HEK293 (cell line): ENCODE data around the gene MERTK.

Source experiments
- CTCF ChIP-seq: fragments of 450-650 bp; formaldehyde crosslinking; IDR thresholded peaks from 2 replicates; pipeline ENCODE4 v1.5.1; 2016; ENCODE audit warnings: missing biosample characterization, missing genetic modification characterization
- FEZF1 ChIP-seq: fragments of 450-650 bp; formaldehyde crosslinking; IDR thresholded peaks from 2 replicates; pipeline ENCODE4 v1.5.1; 2016; ENCODE audit warnings: missing biosample characterization, missing genetic modification characterization
- PRDM2 ChIP-seq: fragments of 450-650 bp; formaldehyde crosslinking; IDR thresholded peaks from 2 replicates; pipeline ENCODE4 v1.5.1; 2016; ENCODE audit warnings: missing biosample characterization, missing genetic modification characterization, borderline replicate concordance
- REPIN1 ChIP-seq: fragments of 450-650 bp; formaldehyde crosslinking; IDR thresholded peaks from 2 replicates; pipeline ENCODE4 v1.5.1; 2017; ENCODE audit warnings: missing biosample characterization, missing genetic modification characterization, low read depth
- REST ChIP-seq: fragments of 450-650 bp; formaldehyde crosslinking; IDR thresholded peaks from 2 replicates; pipeline ENCODE4 v1.5.1; 2016; ENCODE audit warnings: missing biosample characterization, missing genetic modification characterization
- ZBTB1 ChIP-seq: fragments of 450-650 bp; formaldehyde crosslinking; IDR thresholded peaks from 2 replicates; pipeline ENCODE4 v1.5.1; 2016; ENCODE audit warnings: missing biosample characterization, missing genetic modification characterization
- ZNF133 ChIP-seq: fragments of 450-650 bp; formaldehyde crosslinking; IDR thresholded peaks from 2 replicates; pipeline ENCODE4 v1.5.1; 2016; ENCODE audit warnings: missing biosample characterization, missing genetic modification characterization
- ZNF26 ChIP-seq: fragments of 450-650 bp; formaldehyde crosslinking; IDR thresholded peaks from 2 replicates; pipeline ENCODE4 v1.5.1; 2016; ENCODE audit warnings: missing biosample characterization, missing genetic modification characterization
- ZNF341 ChIP-seq: fragments of 450-650 bp; formaldehyde crosslinking; IDR thresholded peaks from 2 replicates; pipeline ENCODE4; 2016; ENCODE audit warnings: low read depth, missing biosample characterization, missing genetic modification characterization
- ZNF513 ChIP-seq: fragments of 450-650 bp; IDR thresholded peaks from 2 replicates; pipeline ENCODE4 v1.5.1; 2018; ENCODE audit warnings: missing biosample characterization, missing genetic modification characterization
- ZNF580 ChIP-seq: fragments of 450-650 bp; formaldehyde crosslinking; IDR thresholded peaks from 2 replicates; pipeline ENCODE4 v1.5.1; 2016; ENCODE audit warnings: missing biosample characterization, missing genetic modification characterization
- ZNF658 ChIP-seq: fragments of 450-650 bp; formaldehyde crosslinking; IDR thresholded peaks from 2 replicates; pipeline ENCODE4; 2016; ENCODE audit warnings: missing biosample characterization, missing genetic modification characterization
- ZNF747 ChIP-seq: fragments of 450-650 bp; formaldehyde crosslinking; IDR thresholded peaks from 2 replicates; pipeline ENCODE4 v1.5.1; 2016; ENCODE audit warnings: missing biosample characterization, missing genetic modification characterization
- ZNF768 ChIP-seq: fragments of 450-650 bp; formaldehyde crosslinking; IDR thresholded peaks from 2 replicates; pipeline ENCODE4 v1.5.1; 2018; ENCODE audit warnings: missing biosample characterization, mild to moderate bottlenecking, missing genetic modification characterization

- TF ChIP-seq CTCF (tag by site-specific recombination) (no peak), ZNF26 (tag by site-specific recombination) (no peak), PRDM2 (tag by site-specific recombination) (no peak), REST (tag by site-specific recombination) (no peak), REPIN1 (tag by site-specific recombination) (no peak), FEZF1 (tag by site-specific recombination) (no peak), ZNF658 (tag by site-specific recombination) (no peak), ZNF768 (tag by site-specific recombination) (no peak), ZNF580 (tag by site-specific recombination) (no peak), ZNF513 (tag by site-specific recombination) (no peak), ZNF341 (no peak), ZNF747 (tag by site-specific recombination) (no peak), ZNF133 (tag by site-specific recombination) (no peak), ZBTB1 (tag by site-specific recombination) (no peak)
These were observed 110.6 kb downstream of the MERTK start for GRCh38 chr2:112008910-112009485.
